ENCODE data around the gene PTCSC3. TPM values are rescaled to one million over a fixed set of nuclear protein-coding genes. Genes with fewer than 3 reads are reported as not detected.
A peak's percentile ranks its signal among the peaks of the same experiment; 100 is the strongest.

Gene PTCSC3
- total RNA-seq, 1 experiment from 2014 or later: not detected

DNA sequence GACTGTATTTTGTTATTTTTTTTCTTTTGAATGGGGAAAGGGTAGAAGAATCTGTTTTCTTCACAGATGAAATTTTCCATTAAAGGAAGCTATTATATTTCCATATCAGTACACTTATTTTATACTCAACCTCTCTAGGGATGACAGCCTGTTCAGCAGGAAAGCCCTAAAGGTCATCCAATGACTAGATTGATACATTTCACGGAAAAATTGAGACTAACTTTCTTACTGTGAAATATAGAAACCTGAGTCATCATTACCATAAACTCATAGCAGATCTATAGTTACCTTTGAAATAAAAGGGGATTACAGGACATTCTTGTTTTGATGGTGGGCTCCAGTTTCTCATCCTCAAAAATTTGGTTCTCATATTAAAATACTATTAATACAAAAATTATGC, 36.1 kb upstream of the PTCSC3 start:
- BruUV-seq (replicated peaks): no TSS peak
- Mint-ChIP-seq H3K9me3 (ENCODE audit: unreplicated experiment) (no peaks in the 10 kb centered on the region), H3K36me3 (ENCODE audit: insufficient read depth, unreplicated experiment) (no peaks in the 10 kb centered on the region), H3K27ac (ENCODE audit: unreplicated experiment) (no peak overlapping the region), H3K27me3 (ENCODE audit: insufficient read depth, unreplicated experiment) (no peaks in the 10 kb centered on the region), H3K4me3 (ENCODE audit: unreplicated experiment) (no peak overlapping the region), H3K4me1 (ENCODE audit: low read depth, unreplicated experiment) (peaks cover 39% of the 10 kb centered on the region)
- CTCF ChIA-PET: no interaction called here
- intact Hi-C loops (cut with micrococcal nuclease; ENCODE audit: unreplicated experiment): no loop called here
- H3K4me1 ChIP-seq: peaks cover 51% of the 10 kb centered on the region
- TF ChIP-seq CTCF (IDR thresholded peaks at IDR 0.05; ENCODE audit: insufficient read depth in 1 of 2, low read depth in 1 of 2, low read length in 1 of 2, severe bottlenecking in 1 of 2, unreplicated experiment in 1 of 2): no peak
- no peaks in the 10 kb centered on the region for H3K9me3 ChIP-seq
- no peaks in the 10 kb centered on the region for H3K36me3 ChIP-seq (ENCODE audit: control insufficient read depth, insufficient read depth, low read length)
- H3K4me3 ChIP-seq (ENCODE audit: low read depth, low read length): no peak overlapping the region
- POLR2A ChIA-PET: no interaction called here
- no peak for DNase-seq
- no peaks in the 10 kb centered on the region; the same call in 1 of the 2 replicates for H3K27me3 ChIP-seq (replicated peaks; ENCODE audit: control insufficient read depth, insufficient read depth, low read length)

DNA sequence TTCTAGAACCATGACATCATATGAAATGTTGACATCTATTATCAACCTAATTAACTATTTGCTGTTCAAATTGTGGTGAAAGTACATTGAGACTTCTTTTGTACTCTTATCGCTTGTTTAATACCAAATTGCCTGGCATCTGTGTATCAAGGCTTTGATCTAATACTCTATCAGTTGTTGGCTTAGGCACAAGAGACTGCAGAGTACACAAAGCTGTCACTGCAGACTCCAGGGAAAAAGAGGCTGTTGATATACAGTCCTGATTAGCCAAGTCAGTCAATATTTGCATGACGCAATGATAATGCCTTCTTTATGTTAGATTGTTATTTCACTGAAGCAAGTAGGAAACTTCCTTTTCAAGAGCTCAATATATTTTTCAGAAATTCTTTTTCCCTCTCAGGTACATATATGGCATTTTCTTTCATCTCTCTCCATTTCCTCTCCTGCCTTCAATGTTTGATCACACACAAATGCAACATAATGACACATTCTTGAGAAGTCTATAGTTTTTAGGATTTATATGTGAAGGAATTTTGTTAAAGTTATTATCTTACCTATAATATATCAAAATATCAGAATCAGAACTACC, 32.3 kb upstream of the PTCSC3 start:
- no peaks in the 10 kb centered on the region for H3K9me3 Mint-ChIP-seq (ENCODE audit: unreplicated experiment)
- Histone ChIP-seq H3K27me3 (replicated peaks; ENCODE audit: control insufficient read depth, insufficient read depth, low read length) (no peaks in the 10 kb centered on the region), H3K36me3 (ENCODE audit: control insufficient read depth, insufficient read depth, low read length) (no peaks in the 10 kb centered on the region), H3K4me1 (peaks cover 30% of the 10 kb centered on the region), H3K9me3 (no peaks in the 10 kb centered on the region), H3K4me3 (ENCODE audit: low read depth, low read length) (no peak overlapping the region)
- peak; percentile 81 to 82 for DNase-seq
- CTCF ChIA-PET: interaction anchor here (0.6 kb wide), 2 partner anchors 17 to 530 kb away, joined by 3 read pairs; no protein-coding TSS in a partner anchor
- intact Hi-C loops (cut with micrococcal nuclease; ENCODE audit: unreplicated experiment): loop anchor here (1.0 to 10.0 kb wide), 7 partner anchors 29 to 399 kb away; partner anchors contain the start of genes MBIP and NKX2-1
- H3K27ac Mint-ChIP-seq (ENCODE audit: unreplicated experiment): no peak overlapping the region
- no TSS peak for BruUV-seq (replicated peaks)
- POLR2A ChIA-PET: no interaction called here
- no peaks in the 10 kb centered on the region for H3K36me3 Mint-ChIP-seq (ENCODE audit: insufficient read depth, unreplicated experiment)
- H3K4me3 Mint-ChIP-seq (ENCODE audit: unreplicated experiment): no peak overlapping the region
- H3K4me1 Mint-ChIP-seq (ENCODE audit: low read depth, unreplicated experiment): peaks cover 28% of the 10 kb centered on the region
- peaks cover 5% of the 10 kb centered on the region for H3K27me3 Mint-ChIP-seq (ENCODE audit: insufficient read depth, unreplicated experiment)
- no peak for TF ChIP-seq CTCF (IDR thresholded peaks at IDR 0.05; ENCODE audit: insufficient read depth in 1 of 2, low read depth in 1 of 2, low read length in 1 of 2, severe bottlenecking in 1 of 2, unreplicated experiment in 1 of 2)

DNA sequence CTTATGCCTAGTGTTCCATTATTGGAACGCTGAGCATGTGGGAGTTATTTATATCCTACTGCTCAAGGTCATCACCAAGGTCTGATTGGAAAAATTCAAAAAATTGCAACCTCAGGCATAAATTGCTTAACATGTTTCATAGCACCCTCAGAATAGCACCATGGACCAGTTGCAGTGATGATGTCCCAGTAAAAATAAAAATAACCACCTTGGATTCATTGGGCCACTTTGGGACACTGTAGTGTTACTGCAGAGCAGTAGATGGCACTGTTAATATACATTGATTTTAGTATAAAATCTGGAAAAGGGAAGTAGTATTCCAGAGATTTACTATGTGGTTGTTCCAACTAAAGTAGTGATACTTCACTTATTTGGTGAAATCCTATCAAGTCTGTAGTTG, 31.0 kb upstream of the PTCSC3 start:
- H3K27ac Mint-ChIP-seq (ENCODE audit: unreplicated experiment): no peak overlapping the region

More for the DNA sequence above, 31.0 kb upstream of the PTCSC3 start:
- DNase-seq: peak in 1 of 2 experiments; percentile 12
- no TSS peak for BruUV-seq (replicated peaks)
- intact Hi-C loops (cut with micrococcal nuclease; ENCODE audit: unreplicated experiment): loop anchor here (5.0 to 10.0 kb wide), 2 partner anchors 317 to 400 kb away; partner anchors contain the start of gene NKX2-1
- peak; percentile 38 to 43 for TF ChIP-seq CTCF (IDR thresholded peaks at IDR 0.05; ENCODE audit: insufficient read depth in 1 of 2, low read depth in 1 of 2, low read length in 1 of 2, severe bottlenecking in 1 of 2, unreplicated experiment in 1 of 2)
- no peaks in the 10 kb centered on the region for H3K36me3 ChIP-seq (ENCODE audit: control insufficient read depth, insufficient read depth, low read length)
- ChIA-PET POLR2A (no interaction called here), CTCF (no interaction called here)
- H3K27me3 ChIP-seq (replicated peaks; ENCODE audit: control insufficient read depth, insufficient read depth, low read length): no peaks in the 10 kb centered on the region
- peaks cover 5% of the 10 kb centered on the region for H3K27me3 Mint-ChIP-seq (ENCODE audit: insufficient read depth, unreplicated experiment)
- H3K4me1 Mint-ChIP-seq (ENCODE audit: low read depth, unreplicated experiment): peaks cover 28% of the 10 kb centered on the region
- H3K4me3 ChIP-seq (ENCODE audit: low read depth, low read length): no peak overlapping the region
- H3K4me3 Mint-ChIP-seq (ENCODE audit: unreplicated experiment): no peak overlapping the region
- H3K9me3 Mint-ChIP-seq (ENCODE audit: unreplicated experiment): no peaks in the 10 kb centered on the region
- H3K4me1 ChIP-seq: peaks cover 30% of the 10 kb centered on the region
- no peaks in the 10 kb centered on the region for H3K36me3 Mint-ChIP-seq (ENCODE audit: insufficient read depth, unreplicated experiment)
- peaks cover 8% of the 10 kb centered on the region for H3K9me3 ChIP-seq

Data from Caco-2 (cell line).